ENCODE measurements around the gene CALM1. TPM values are rescaled to one million over a fixed set of nuclear protein-coding genes. Genes with fewer than 3 reads are reported as not detected.

Gene CALM1
- total and polyA plus RNA-seq, 7 donors, result 460 to 1,593 (median 659) TPM

- intact Hi-C loops (cut with DNase I), result loop anchor here (1.0 to 5.0 kb wide), 7 partner anchors 14 to 376 kb away; partner anchors contain the start of genes NRDE2 (in 2 of the 2) and CALM1 (in 1 of the 2)
- DNase-seq, result peak; percentile 74 to 89
- Histone ChIP-seq H3K9me3 (no peaks in the 10 kb centered on the region), H3K36me3 (ENCODE audit: insufficient read depth in 1 of 2, low read depth in 1 of 2) (no peaks in the 10 kb centered on the region), H3K27ac (peak overlapping the region; percentile 100), H3K4me3 (peak overlapping the region; percentile 76), H3K4me1 (peaks cover 27% of the 10 kb centered on the region), H3K27me3 (ENCODE audit: insufficient read depth in 3 of 3, low read length in 2 of 3) (no peaks in the 10 kb centered on the region)
- no peak for TF ChIP-seq CTCF (IDR thresholded peaks at IDR 0.05)
- WGBS, 3 donors, result 0 to 1% (median 0%) methylated on average over 34 of the region's 34 CpGs
- peak; percentile 48 to 73 (median 62) for ATAC-seq
Measured at GRCh38 chr14:90382491-90383125, 14.2 kb upstream of the CALM1 start.

GRCh38 chr14:90383126-90383730 lies 13.6 kb upstream of the CALM1 start:
- 0 to 1% (median 1%) methylated on average over 58 to 62 of the region's 62 CpGs for WGBS, 3 donors
- no peaks in the 10 kb centered on the region for H3K36me3 ChIP-seq (ENCODE audit: insufficient read depth in 1 of 2, low read depth in 1 of 2)
- DNase-seq (peak; percentile 100), ATAC-seq (peak; percentile 85 to 92 (median 90))
- no peaks in the 10 kb centered on the region for H3K9me3 ChIP-seq
- intact Hi-C loops (cut with DNase I), result loop anchor here (1.0 to 5.0 kb wide), 7 partner anchors 13 to 375 kb away; partner anchors contain the start of genes NRDE2 (in 2 of the 2) and CALM1 (in 1 of the 2)
- H3K27me3 ChIP-seq (ENCODE audit: insufficient read depth in 3 of 3, low read length in 2 of 3), result no peaks in the 10 kb centered on the region
- H3K4me1 ChIP-seq, result peaks cover 30% of the 10 kb centered on the region
- H3K4me3 ChIP-seq, result peak overlapping the region; percentile 76
- peak overlapping the region; percentile 100 for H3K27ac ChIP-seq
- no peak for TF ChIP-seq CTCF (IDR thresholded peaks at IDR 0.05)

- H3K9me3 ChIP-seq, result no peaks in the 10 kb centered on the region
- peak overlapping the region; percentile 76 for H3K4me3 ChIP-seq
- DNase-seq, result peak; percentile 58 to 81
- H3K27me3 ChIP-seq (ENCODE audit: insufficient read depth in 3 of 3, low read length in 2 of 3), result no peaks in the 10 kb centered on the region
- H3K36me3 ChIP-seq (ENCODE audit: insufficient read depth in 1 of 2, low read depth in 1 of 2), result no peaks in the 10 kb centered on the region
- H3K4me1 ChIP-seq, result peaks cover 33% of the 10 kb centered on the region
- intact Hi-C loops (cut with DNase I), result loop anchor here (1.0 to 5.0 kb wide), 7 partner anchors 12 to 374 kb away; partner anchors contain the start of genes NRDE2 (in 2 of the 2) and CALM1 (in 1 of the 2)
- peak; percentile 31 to 56 (median 44) for ATAC-seq
- H3K27ac ChIP-seq, result peak overlapping the region; percentile 100
- WGBS, 3 donors, result 1 to 3% (median 2%) methylated on average over 36 to 37 of the region's 37 CpGs
- TF ChIP-seq CTCF (IDR thresholded peaks at IDR 0.05), result no peak
Measured at GRCh38 chr14:90383731-90384542, 12.9 kb upstream of the CALM1 start.

- H3K9me3 ChIP-seq, result no peaks in the 10 kb centered on the region
- H3K27ac ChIP-seq, result peak overlapping the region; percentile 100
- H3K4me1 ChIP-seq, result peaks cover 38% of the 10 kb centered on the region
- intact Hi-C loops (cut with DNase I), result loop anchor here (5.0 kb wide), 4 partner anchors 52 to 373 kb away; partner anchors contain the start of gene NRDE2 (in 2 of the 2)
- H3K4me3 ChIP-seq, result peak overlapping the region; percentile 76
- no peaks in the 10 kb centered on the region for H3K36me3 ChIP-seq (ENCODE audit: insufficient read depth in 1 of 2, low read depth in 1 of 2)
- ATAC-seq (no peak), DNase-seq (no peak)
- WGBS, 3 donors, result 68 to 75% (median 69%) methylated on average over 3 of the region's 3 CpGs
- TF ChIP-seq CTCF (IDR thresholded peaks at IDR 0.05), result no peak
- H3K27me3 ChIP-seq (ENCODE audit: insufficient read depth in 3 of 3, low read length in 2 of 3), result no peaks in the 10 kb centered on the region
Measured at GRCh38 chr14:90384543-90384911, 12.3 kb upstream of the CALM1 start.

Data from psoas muscle (tissue), 8 donors.